GM12891 (cell line): ENCODE results near the gene HUNK.

ENCODE experiments used
- POLR2A ChIP-seq: IDR thresholded peaks from 2 replicates; pipeline ENCODE4 v1.6.1; 2011; ENCODE audit warnings: low read depth, low read length, control low read depth
- POLR2AphosphoS5 ChIP-seq: IDR thresholded peaks from 2 replicates; pipeline ENCODE4 v1.6.1; 2011; ENCODE audit warnings: low read depth, low read length, control low read depth

- TF ChIP-seq POLR2AphosphoS5 (no peak), POLR2A (no peak)
These were observed 50.9 kb downstream of the HUNK start for GRCh38 chr21:31923756-31924155.
